WTC11 (cell line): Measurements from ENCODE around the gene TSPAN1. TPM values are rescaled to one million over a fixed set of nuclear protein-coding genes. Genes with fewer than 3 reads are reported as not detected.

Experiments
- ATAC-seq: fragments of 200-7000 bp; cut with Tn5 transposase; 2 replicates; pipeline ENCODE4 v1.10.0; 2021; ENCODE audit warnings: mild to moderate bottlenecking, moderate library complexity
- CTCF ChIA-PET: fragments of 300-600 bp; sonication (Branson Sonifier 250); formaldehyde crosslinking; loops from one replicate; lab custom pipeline; 2021; ENCODE audit warnings: antibody characterized with exemption; lab: Charles Lee
- POLR2A ChIA-PET: fragments of 350-600 bp; sonication (Branson Sonifier 250); formaldehyde crosslinking; loops from one replicate; lab custom pipeline; 2021; ENCODE audit warnings: antibody characterized with exemption; lab: Charles Lee
- DNase-seq: peaks from one replicate; pipeline ENCODE4 v3.0.0; 2021; ENCODE audit warnings: low spot score
- H3K27ac Mint-ChIP-seq: 2 replicates; pipeline ENCODE4 v1.8.0; 2021; ENCODE audit warnings: mixed read lengths
- H3K27me3 Mint-ChIP-seq: 2 replicates; pipeline ENCODE4 v1.8.0; 2021; ENCODE audit warnings: low read depth, mild to moderate bottlenecking, moderate library complexity, mixed read lengths
- H3K36me3 Mint-ChIP-seq: 2 replicates; pipeline ENCODE4 v1.8.0; 2021; ENCODE audit warnings: mixed read lengths
- H3K4me1 Mint-ChIP-seq: 2 replicates; pipeline ENCODE4 v1.8.0; 2022; ENCODE audit warnings: mixed read lengths
- H3K4me3 Mint-ChIP-seq: 2 replicates; pipeline ENCODE4 v1.8.0; 2021; ENCODE audit warnings: mild to moderate bottlenecking, moderate library complexity, mixed read lengths
- H3K9me3 Mint-ChIP-seq: 2 replicates; pipeline ENCODE4 v1.8.0; 2021; ENCODE audit warnings: mixed read lengths
- ATF1 ChIP-seq: sonication (generic); formaldehyde crosslinking; IDR thresholded peaks from 2 replicates; pipeline ENCODE4 v1.8.1; 2023; ENCODE audit warnings: mild to moderate bottlenecking, moderate library complexity, missing genetic modification reagents
- ATF6 ChIP-seq: sonication (generic); formaldehyde crosslinking; IDR thresholded peaks from 2 replicates; pipeline ENCODE4 v1.8.1; 2023; ENCODE audit warnings: mild to moderate bottlenecking, missing genetic modification reagents
- CBFB ChIP-seq: sonication (generic); formaldehyde crosslinking; IDR thresholded peaks from 2 replicates; pipeline ENCODE4 v1.8.1; 2022; ENCODE audit warnings: mild to moderate bottlenecking, low read depth, missing genetic modification reagents
- ESRRA ChIP-seq: sonication (generic); formaldehyde crosslinking; IDR thresholded peaks from 2 replicates; pipeline ENCODE4 v1.8.1; 2022; ENCODE audit warnings: mild to moderate bottlenecking, missing genetic modification reagents, borderline replicate concordance
- FOXK1 ChIP-seq: sonication (generic); formaldehyde crosslinking; IDR thresholded peaks from 2 replicates; pipeline ENCODE4 v1.8.0; 2022; ENCODE audit warnings: mild to moderate bottlenecking, moderate library complexity, missing genetic modification reagents
- HMGA2 ChIP-seq: fragments of 250-450 bp; sonication (Bioruptor Pico); IDR thresholded peaks from 2 replicates; pipeline ENCODE4 v1.4.0; 2021; ENCODE audit warnings: mild to moderate bottlenecking, moderate library complexity
- IRF2 ChIP-seq: sonication (generic); formaldehyde crosslinking; IDR thresholded peaks from 2 replicates; pipeline ENCODE4 v1.8.0; 2022; ENCODE audit warnings: low read depth, missing genetic modification reagents, borderline replicate concordance
- MXD4 ChIP-seq: fragments of 250-450 bp; sonication (Bioruptor Pico); IDR thresholded peaks from 2 replicates; pipeline ENCODE4 v1.8.0; 2021; ENCODE audit warnings: mild to moderate bottlenecking, moderate library complexity, borderline replicate concordance
- OVOL2 ChIP-seq: fragments of 250-450 bp; sonication (Bioruptor Pico); IDR thresholded peaks from 2 replicates; pipeline ENCODE4 v1.9.0; 2021; ENCODE audit warnings: mild to moderate bottlenecking, borderline replicate concordance
- RELA ChIP-seq: sonication (generic); formaldehyde crosslinking; IDR thresholded peaks from 2 replicates; pipeline ENCODE4 v1.8.1; 2022; ENCODE audit warnings: missing genetic modification reagents, mild to moderate bottlenecking, borderline replicate concordance
- RORB ChIP-seq: fragments of 250-450 bp; sonication (Bioruptor Pico); IDR thresholded peaks from 2 replicates; pipeline ENCODE4 v1.9.0; 2021; ENCODE audit warnings: mild to moderate bottlenecking
- SOX15 ChIP-seq: fragments of 250-450 bp; sonication (Bioruptor Pico); IDR thresholded peaks from 2 replicates; pipeline ENCODE4 v1.9.0; 2021; ENCODE audit warnings: mild to moderate bottlenecking
- ZNF138 ChIP-seq: sonication (generic); formaldehyde crosslinking; conservative IDR thresholded peaks from 2 replicates; pipeline ENCODE4 v1.8.1; 2022; ENCODE audit warnings: mild to moderate bottlenecking, moderate library complexity, missing genetic modification reagents
- ZNF416 ChIP-seq: fragments of 250-450 bp; sonication (Bioruptor Pico); IDR thresholded peaks from 2 replicates; pipeline ENCODE4 v1.9.0; 2021; ENCODE audit warnings: mild to moderate bottlenecking, inconsistent platforms
- ZNF671 ChIP-seq: fragments of 250-450 bp; sonication (Bioruptor Pico); IDR thresholded peaks from 2 replicates; pipeline ENCODE4 v1.8.0; 2021; ENCODE audit warnings: mild to moderate bottlenecking
- total RNA-seq: library from RNA; stranded (reverse); gene quantifications from 3 replicates; pipeline ENCODE4 v1.2.3, GENCODE V29; 2021
- TF ChIP-seq, protein P1 (sequence below): sonication (generic); formaldehyde crosslinking; IDR thresholded peaks from 2 replicates; pipeline ENCODE4 v1.8.1; 2023; ENCODE audit warnings: mild to moderate bottlenecking, missing genetic modification reagents, borderline replicate concordance
- TF ChIP-seq, protein P2 (sequence below): sonication (generic); formaldehyde crosslinking; conservative IDR thresholded peaks from 2 replicates; pipeline ENCODE4 v1.8.1; 2022; ENCODE audit warnings: mild to moderate bottlenecking, missing genetic modification reagents
- TF ChIP-seq, protein P3 (sequence below): sonication (generic); formaldehyde crosslinking; IDR thresholded peaks from 2 replicates; pipeline ENCODE4 v1.8.1; 2023; ENCODE audit warnings: mild to moderate bottlenecking, missing genetic modification reagents, moderate library complexity
- TF ChIP-seq, protein P4 (sequence below): sonication (generic); formaldehyde crosslinking; IDR thresholded peaks from 2 replicates; pipeline ENCODE4 v1.8.0; 2023; ENCODE audit warnings: missing genetic modification reagents

TSPAN1 gene
- total RNA-seq, 1 experiment from 2014 or later: 0.50 TPM

DNA sequence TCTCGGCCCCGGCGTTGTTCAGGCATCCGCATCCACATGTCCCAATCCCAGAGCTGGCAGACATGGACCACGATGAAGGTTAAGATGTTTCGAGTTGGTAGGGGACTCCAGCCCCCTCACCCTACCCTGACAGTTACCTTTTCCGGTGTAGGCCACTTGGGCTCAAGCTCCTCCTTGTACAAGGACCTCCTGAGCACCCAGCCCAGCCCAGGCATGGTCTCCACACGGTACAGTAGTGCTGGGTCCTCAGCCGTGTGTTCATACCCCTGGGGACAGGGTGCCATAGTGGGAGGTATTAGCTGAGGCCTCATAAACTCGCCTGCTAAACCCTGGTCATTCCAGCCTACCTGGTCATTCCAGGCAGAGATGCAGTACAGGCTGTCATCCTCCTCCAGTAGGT lies 17.3 kb downstream of the TSPAN1 start (continued):
- TF ChIP-seq, protein P1, sequence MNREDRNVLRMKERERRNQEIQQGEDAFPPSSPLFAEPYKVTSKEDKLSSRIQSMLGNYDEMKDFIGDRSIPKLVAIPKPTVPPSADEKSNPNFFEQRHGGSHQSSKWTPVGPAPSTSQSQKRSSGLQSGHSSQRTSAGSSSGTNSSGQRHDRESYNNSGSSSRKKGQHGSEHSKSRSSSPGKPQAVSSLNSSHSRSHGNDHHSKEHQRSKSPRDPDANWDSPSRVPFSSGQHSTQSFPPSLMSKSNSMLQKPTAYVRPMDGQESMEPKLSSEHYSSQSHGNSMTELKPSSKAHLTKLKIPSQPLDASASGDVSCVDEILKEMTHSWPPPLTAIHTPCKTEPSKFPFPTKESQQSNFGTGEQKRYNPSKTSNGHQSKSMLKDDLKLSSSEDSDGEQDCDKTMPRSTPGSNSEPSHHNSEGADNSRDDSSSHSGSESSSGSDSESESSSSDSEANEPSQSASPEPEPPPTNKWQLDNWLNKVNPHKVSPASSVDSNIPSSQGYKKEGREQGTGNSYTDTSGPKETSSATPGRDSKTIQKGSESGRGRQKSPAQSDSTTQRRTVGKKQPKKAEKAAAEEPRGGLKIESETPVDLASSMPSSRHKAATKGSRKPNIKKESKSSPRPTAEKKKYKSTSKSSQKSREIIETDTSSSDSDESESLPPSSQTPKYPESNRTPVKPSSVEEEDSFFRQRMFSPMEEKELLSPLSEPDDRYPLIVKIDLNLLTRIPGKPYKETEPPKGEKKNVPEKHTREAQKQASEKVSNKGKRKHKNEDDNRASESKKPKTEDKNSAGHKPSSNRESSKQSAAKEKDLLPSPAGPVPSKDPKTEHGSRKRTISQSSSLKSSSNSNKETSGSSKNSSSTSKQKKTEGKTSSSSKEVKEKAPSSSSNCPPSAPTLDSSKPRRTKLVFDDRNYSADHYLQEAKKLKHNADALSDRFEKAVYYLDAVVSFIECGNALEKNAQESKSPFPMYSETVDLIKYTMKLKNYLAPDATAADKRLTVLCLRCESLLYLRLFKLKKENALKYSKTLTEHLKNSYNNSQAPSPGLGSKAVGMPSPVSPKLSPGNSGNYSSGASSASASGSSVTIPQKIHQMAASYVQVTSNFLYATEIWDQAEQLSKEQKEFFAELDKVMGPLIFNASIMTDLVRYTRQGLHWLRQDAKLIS (CRISPR knock-in tag): no peak
- no peak for TF ChIP-seq RORB

DNA sequence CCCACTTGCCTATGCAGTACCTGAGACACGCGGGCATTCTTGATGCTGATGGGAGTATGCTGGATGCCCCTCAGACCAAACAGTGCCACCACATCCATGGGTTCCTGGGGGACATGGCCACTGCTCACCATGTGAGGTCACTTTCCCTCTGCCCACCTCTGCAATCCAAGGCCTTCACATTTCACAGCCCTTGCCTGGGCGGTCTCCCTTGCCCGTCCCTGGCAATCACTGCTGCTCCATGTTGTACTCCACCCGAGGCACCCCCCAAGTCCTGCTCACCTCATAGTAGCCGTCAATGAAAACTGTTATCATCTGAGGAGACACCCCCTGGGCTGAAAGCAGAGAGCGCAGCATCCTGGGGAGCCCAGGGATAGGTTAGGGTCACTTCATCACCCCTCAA lies 18.4 kb downstream of the TSPAN1 start:
- TF ChIP-seq, protein P2, sequence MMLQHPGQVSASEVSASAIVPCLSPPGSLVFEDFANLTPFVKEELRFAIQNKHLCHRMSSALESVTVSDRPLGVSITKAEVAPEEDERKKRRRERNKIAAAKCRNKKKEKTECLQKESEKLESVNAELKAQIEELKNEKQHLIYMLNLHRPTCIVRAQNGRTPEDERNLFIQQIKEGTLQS (CRISPR knock-in tag): no peak
- TF ChIP-seq, protein P3, sequence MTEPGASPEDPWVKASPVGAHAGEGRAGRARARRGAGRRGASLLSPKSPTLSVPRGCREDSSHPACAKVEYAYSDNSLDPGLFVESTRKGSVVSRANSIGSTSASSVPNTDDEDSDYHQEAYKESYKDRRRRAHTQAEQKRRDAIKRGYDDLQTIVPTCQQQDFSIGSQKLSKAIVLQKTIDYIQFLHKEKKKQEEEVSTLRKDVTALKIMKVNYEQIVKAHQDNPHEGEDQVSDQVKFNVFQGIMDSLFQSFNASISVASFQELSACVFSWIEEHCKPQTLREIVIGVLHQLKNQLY (CRISPR knock-in tag): no peak
- no peak for TF ChIP-seq ESRRA
- no peak for TF ChIP-seq MXD4 (CRISPR knock-in tag)
- TF ChIP-seq ZNF416 (CRISPR knock-in tag): no peak
- TF ChIP-seq RORB: no peak
- TF ChIP-seq SOX15: no peak
- TF ChIP-seq, protein P1 (CRISPR knock-in tag): no peak
- TF ChIP-seq ATF1: no peak
- no peak for TF ChIP-seq IRF2 (CRISPR knock-in tag)
- no peak for TF ChIP-seq ATF6 (CRISPR knock-in tag)
- no peak for TF ChIP-seq HMGA2 (CRISPR knock-in tag)
- no peak for TF ChIP-seq FOXK1 (CRISPR knock-in tag)
- TF ChIP-seq, protein P4, sequence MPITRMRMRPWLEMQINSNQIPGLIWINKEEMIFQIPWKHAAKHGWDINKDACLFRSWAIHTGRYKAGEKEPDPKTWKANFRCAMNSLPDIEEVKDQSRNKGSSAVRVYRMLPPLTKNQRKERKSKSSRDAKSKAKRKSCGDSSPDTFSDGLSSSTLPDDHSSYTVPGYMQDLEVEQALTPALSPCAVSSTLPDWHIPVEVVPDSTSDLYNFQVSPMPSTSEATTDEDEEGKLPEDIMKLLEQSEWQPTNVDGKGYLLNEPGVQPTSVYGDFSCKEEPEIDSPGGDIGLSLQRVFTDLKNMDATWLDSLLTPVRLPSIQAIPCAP (CRISPR knock-in tag): no peak
- TF ChIP-seq RELA: no peak
- TF ChIP-seq ZNF671 (CRISPR knock-in tag): no peak
- no peak for TF ChIP-seq ZNF138 (CRISPR knock-in tag)
- no peak for TF ChIP-seq CBFB
- no peak for TF ChIP-seq OVOL2 (CRISPR knock-in tag)
- ChIA-PET CTCF (interaction anchor here (2.5 kb wide), 1 partner anchor 30 kb away, joined by 11 read pairs; no protein-coding TSS in a partner anchor), POLR2A (no interaction called here)
- no peak overlapping the region for H3K27ac Mint-ChIP-seq
- no peaks in the 10 kb centered on the region for H3K27me3 Mint-ChIP-seq
- no peak overlapping the region for H3K4me3 Mint-ChIP-seq
- H3K9me3 Mint-ChIP-seq: no peaks in the 10 kb centered on the region
- H3K36me3 Mint-ChIP-seq: peaks cover 18% of the 10 kb centered on the region
- no peak for DNase-seq
- no peak for ATAC-seq
- H3K4me1 Mint-ChIP-seq: 0 out of 2 replicates have a peak, but pooled peaks cover 4% of the 10 kb centered on the region
